ENCODE data around the gene NAA40. TPM values are rescaled to one million over a fixed set of nuclear protein-coding genes. Genes with fewer than 3 reads are reported as not detected.

NAA40 gene
- total RNA-seq, 1 experiment from 2014 or later: 44.4 TPM

DNA sequence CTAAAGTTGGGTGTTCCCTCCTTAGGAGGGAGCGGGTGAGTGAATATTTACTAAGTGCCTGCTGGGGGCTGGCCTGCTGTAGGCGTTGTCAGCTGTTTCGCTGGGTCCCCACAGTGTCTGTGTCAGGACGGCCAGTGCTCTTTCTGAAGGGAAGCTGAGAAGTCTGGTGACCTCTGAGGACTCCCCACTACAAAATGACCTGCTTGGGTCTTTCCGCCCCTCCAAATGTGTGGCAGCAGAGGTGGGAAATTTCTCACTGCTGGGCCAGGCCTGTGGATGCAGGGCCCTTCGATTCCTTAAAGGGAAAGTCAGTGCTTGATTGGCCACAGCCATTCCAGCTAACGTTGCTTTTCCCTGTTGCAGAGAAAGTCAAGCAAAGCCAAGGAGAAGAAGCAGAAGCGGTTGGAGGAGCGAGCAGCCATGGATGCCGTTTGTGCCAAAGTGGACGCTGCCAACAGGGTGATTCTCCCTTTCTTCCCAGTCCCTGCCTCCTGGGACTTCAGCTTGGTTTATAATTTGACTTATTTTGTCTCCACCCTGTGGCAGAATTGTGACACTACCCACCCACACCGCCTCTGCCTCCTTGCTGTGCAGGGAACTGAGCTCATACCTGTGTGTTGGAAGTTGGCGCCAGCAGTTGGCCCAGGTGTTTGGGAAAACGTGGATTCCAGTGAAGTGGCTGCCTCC lies 6.8 kb downstream of the NAA40 start:
- Histone ChIP-seq H4K5ac (ENCODE audit: insufficient read length, low read depth, low read length) (no peak overlapping the region), H3K9me3 (ENCODE audit: control insufficient read depth, low read depth, low read length) (no peaks in the 10 kb centered on the region), H2BK5ac (ENCODE audit: insufficient read length, low read length) (no peak overlapping the region), H3K56ac (ENCODE audit: insufficient read length, low read depth, low read length) (no peak overlapping the region), H3K79me1 (ENCODE audit: insufficient read depth, low read depth, low read length, poor library complexity, severe bottlenecking) (no peaks in the 10 kb centered on the region), H2AK5ac (ENCODE audit: insufficient read length, low read length) (no peak overlapping the region), H3K79me2 (ENCODE audit: insufficient read depth, low read length) (peaks cover 5% of the 10 kb centered on the region; the same call in 1 of the 2 replicates), H2BK15ac (ENCODE audit: low read depth, low read length) (no peak overlapping the region), H4K8ac (replicated peaks; ENCODE audit: insufficient read length, low read depth, low read length) (no peak overlapping the region), H3K27me3 (ENCODE audit: insufficient read depth, low read length) (no peaks in the 10 kb centered on the region), H3K23me2 (ENCODE audit: insufficient read length, low read depth, low read length, poor library complexity, severe bottlenecking) (no peaks in the 10 kb centered on the region), H2BK12ac (ENCODE audit: insufficient read length, low read depth, low read length) (no peak overlapping the region), H3K18ac (ENCODE audit: insufficient read length, low read depth, low read length) (no peak overlapping the region), H3K23ac (ENCODE audit: insufficient read length, low read depth, low read length) (no peak overlapping the region), H2BK20ac (ENCODE audit: low read depth, low read length, poor library complexity, severe bottlenecking) (no peak overlapping the region), H3K4me2 (ENCODE audit: insufficient read depth, insufficient read length, low read length) (no peak overlapping the region), H3K14ac (ENCODE audit: insufficient read depth, low read length) (no peak overlapping the region), H3K4ac (ENCODE audit: low read depth, low read length) (no peak overlapping the region), H2AFZ (ENCODE audit: low read length) (no peak overlapping the region), H4K91ac (ENCODE audit: insufficient read length, low read depth, low read length) (no peak overlapping the region), H3K4me1 (ENCODE audit: insufficient read depth, low read length) (no peaks in the 10 kb centered on the region), H4K20me1 (ENCODE audit: control insufficient read depth, insufficient read depth, insufficient read length) (no peaks in the 10 kb centered on the region), H3K27ac (ENCODE audit: insufficient read length, low read depth, low read length) (no peak overlapping the region), H3K9ac (ENCODE audit: extremely low read depth, insufficient read length, low read length) (no peak overlapping the region), H2BK120ac (ENCODE audit: low read depth, low read length, poor library complexity, severe bottlenecking) (no peak overlapping the region), H3T11ph (ENCODE audit: low read length) (no peak overlapping the region)
- peak overlapping the region in 2 of 3 experiments; percentile 39 to 76; a peak in 4 of 7 replicates for H3K27ac Mint-ChIP-seq
- TF ChIP-seq, protein P1, sequence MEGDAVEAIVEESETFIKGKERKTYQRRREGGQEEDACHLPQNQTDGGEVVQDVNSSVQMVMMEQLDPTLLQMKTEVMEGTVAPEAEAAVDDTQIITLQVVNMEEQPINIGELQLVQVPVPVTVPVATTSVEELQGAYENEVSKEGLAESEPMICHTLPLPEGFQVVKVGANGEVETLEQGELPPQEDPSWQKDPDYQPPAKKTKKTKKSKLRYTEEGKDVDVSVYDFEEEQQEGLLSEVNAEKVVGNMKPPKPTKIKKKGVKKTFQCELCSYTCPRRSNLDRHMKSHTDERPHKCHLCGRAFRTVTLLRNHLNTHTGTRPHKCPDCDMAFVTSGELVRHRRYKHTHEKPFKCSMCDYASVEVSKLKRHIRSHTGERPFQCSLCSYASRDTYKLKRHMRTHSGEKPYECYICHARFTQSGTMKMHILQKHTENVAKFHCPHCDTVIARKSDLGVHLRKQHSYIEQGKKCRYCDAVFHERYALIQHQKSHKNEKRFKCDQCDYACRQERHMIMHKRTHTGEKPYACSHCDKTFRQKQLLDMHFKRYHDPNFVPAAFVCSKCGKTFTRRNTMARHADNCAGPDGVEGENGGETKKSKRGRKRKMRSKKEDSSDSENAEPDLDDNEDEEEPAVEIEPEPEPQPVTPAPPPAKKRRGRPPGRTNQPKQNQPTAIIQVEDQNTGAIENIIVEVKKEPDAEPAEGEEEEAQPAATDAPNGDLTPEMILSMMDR (conservative IDR thresholded peaks at IDR 0.05): peak; percentile 73
- H3K9me3 Mint-ChIP-seq: no peaks in the 10 kb centered on the region; a peak in 1 of 5 replicates
- H3K36me3 Mint-ChIP-seq (ENCODE audit: insufficient read depth in 1 of 3, low read depth in 3 of 3): peaks cover 11 to 42% (median 35%) of the 10 kb centered on the region in 3 experiments; a peak in 6 of 7 replicates
- H3K4me1 Mint-ChIP-seq: peaks cover under 1 to 8% of the 10 kb centered on the region in 2 experiments; a peak in 3 of 4 replicates
- WGBS (ENCODE audit: extremely low coverage, insufficient read length, low lambda C conversion rate): no CpG with 5 or more reads among the region's 14 CpGs
- DNase-seq: peak; percentile 73
- H3K27me3 Mint-ChIP-seq (ENCODE audit: low read depth): no peaks in the 10 kb centered on the region
- no peak overlapping the region for H3K4me3 Mint-ChIP-seq

All from H9 (cell line).